Activated CD4-positive, alpha-beta T cell treated with anti-CD3 and anti-CD28 coated beads, Interleukin-2, Interleukin-4, amounts not matched to agents 100 ng/mL and 50 ng/mL, durations not matched to agents 16 hours and 8 hours (primary cell): ENCODE measurements around the gene CFD.
"Not testable (repeated sequence)": the region's sequence is repeated elsewhere in the genome, so short reads cannot be mapped to it uniquely, and the experiment has no call there.

ENCODE experiments used
- DNase-seq: peaks from one replicate; pipeline ENCODE4 v3.0.0-alpha.2; 2020; ENCODE audit warnings: low spot score

CFD gene

GRCh38 chr19:888581-889385 lies 29.3 kb downstream of the CFD start:
- DNase-seq, result no peak

GRCh38 chr19:889662-890295 lies 30.3 kb downstream of the CFD start:
- no peak for DNase-seq

GRCh38 chr19:890831-891230 lies 31.4 kb downstream of the CFD start:
- no peak for DNase-seq

DNA sequence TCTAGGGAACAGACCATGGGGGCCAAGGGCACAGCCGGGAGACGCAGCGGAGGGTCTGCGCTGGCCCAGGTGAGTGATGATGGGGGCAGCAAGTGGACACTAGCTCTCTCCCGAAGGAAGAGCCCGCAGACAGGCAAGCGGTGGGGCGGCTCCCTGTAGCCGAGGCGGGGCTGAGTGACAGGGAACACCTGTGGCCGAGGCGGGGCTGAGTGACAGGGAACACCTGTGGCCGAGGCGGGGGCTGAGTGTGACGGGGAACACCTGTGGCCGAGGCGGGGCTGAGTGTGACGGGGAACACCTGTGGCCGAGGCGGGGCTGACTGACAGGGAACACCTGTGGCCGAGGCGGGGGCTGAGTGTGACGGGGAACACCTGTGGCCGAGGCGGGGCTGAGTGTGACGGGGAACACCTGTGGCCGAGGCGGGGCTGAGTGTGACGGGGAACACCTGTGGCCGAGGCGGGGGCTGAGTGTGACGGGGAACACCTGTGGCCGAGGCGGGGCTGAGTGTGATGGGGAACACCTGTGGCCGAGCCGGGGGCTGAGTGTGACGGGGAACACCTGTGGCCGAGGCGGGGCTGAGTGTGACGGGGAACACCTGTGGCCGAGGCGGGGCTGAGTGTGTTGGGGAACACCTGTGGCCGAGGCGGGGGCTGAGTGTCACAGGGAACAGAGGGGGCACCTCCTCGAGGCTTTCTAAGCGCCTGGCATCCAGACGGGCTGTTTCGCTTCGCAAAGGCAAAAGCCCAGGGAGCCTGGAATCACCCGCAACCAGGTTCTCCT lies 32.1 kb downstream of the CFD start:
- not testable (repeated sequence) for DNase-seq

GRCh38 chr19:892243-892893 lies 32.9 kb downstream of the CFD start:
- no peak for DNase-seq

GRCh38 chr19:892894-893689 lies 33.6 kb downstream of the CFD start, which contains the start of the genes MED16 and RNU6-9:
TSS of gene MED16 (minus strand) at chr19:893187. CDS start at chr19:891131, 2,056 bp downstream.
TSS of gene RNU6-9 (plus strand) at chr19:893484.
- peak; percentile 90 for DNase-seq

GRCh38 chr19:896434-896833 lies 37.0 kb downstream of the CFD start:
- no peak for DNase-seq

GRCh38 chr19:896999-897398 lies 37.5 kb downstream of the CFD start:
- DNase-seq, result no peak

DNA sequence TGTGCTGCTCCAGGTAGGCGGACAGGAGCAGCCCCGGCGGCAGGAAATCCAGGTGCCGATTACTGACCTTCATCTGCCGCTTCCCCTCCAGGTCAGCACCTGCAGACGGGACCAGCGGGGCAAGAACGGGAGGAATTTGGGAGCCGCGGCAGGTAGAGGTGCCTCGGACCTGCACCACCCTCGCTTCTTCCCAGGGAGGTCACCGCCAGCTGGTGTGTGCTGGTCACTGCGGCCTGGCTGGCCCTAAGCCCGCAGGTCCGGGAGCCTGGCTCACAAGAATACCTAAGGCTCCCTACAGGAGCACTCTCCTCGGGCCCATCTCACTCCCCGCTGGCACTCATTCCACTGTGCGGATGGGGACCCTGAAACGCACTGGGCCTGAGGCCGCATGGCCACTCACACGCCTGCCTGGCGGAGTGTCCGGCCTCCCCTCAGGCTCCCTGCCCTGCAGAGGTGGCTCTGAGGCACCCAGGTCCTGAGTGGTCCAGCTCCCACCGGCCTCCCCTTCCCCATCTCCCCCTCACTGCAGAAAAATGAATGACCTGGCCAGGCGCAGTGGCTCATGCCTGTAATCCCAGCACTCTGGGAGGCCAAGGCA lies 38.1 kb downstream of the CFD start:
- DNase-seq, result no peak

DNA sequence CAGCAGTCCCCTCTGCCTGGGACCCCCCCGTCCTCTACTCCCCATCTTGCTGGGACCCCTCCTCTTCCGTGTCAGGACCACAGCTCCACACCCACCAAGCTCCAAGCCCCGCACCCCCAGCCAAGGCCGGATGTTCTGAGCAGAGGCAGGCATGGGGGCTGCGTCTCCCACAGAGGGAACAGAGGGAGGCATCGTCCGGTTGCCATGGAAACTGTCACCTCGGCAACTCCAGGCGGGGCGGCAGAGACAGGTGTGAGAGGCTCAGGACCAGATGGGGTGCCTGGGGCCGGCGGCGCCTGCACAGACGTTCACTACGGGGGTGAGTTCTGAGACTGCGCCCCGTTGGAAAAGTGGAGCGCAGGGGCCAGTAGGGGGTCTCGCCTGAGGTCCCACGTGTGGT lies 39.2 kb downstream of the CFD start:
- DNase-seq, result no peak

GRCh38 chr19:899336-900042 lies 40.0 kb downstream of the CFD start:
- no peak for DNase-seq

GRCh38 chr19:900043-900301 lies 40.5 kb downstream of the CFD start:
- no peak for DNase-seq

GRCh38 chr19:900302-901111 lies 41.0 kb downstream of the CFD start:
- DNase-seq, result no peak

- no peak for DNase-seq
Observed at GRCh38 chr19:901216-902092, 42.0 kb downstream of the CFD start.

- no peak for DNase-seq
Observed at GRCh38 chr19:902093-902370, 42.6 kb downstream of the CFD start.

DNA sequence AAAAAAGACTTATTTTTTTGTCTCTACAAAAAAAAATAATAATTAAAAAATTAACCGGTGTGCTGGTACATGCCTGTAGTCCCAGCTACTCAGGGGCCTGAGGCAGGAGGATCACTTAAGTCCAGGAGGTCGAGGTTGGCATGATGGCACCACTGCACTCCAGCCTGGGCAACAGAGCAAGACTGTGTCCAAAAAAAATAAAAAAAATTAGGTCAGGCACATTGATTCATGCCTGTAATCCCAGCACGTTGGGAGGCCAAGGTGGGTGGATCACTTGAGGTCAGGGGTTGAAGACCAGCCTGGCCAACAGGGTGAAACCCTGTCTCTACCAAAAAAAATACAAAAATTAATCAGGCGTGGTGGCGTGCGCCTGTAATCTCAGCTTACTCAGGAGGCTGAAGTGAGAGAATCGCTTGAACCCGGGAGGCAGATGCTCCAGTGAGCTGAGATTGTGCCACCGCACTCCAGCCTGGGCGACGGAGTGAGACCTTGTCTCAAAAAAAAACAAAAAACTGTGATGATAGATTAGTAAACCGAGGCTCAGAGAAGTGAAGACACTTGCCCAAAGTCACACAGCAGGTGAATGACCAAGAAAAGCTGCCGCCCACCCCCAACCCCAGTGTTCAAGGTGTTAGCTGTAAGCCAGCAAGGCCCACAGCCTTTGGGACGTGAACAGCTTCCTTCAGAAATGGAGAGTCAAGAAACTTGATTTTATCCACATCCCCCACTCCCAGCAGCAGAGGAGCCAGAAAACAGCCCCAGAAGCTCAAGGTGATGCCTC lies 43.2 kb downstream of the CFD start:
- DNase-seq, result no peak

DNA sequence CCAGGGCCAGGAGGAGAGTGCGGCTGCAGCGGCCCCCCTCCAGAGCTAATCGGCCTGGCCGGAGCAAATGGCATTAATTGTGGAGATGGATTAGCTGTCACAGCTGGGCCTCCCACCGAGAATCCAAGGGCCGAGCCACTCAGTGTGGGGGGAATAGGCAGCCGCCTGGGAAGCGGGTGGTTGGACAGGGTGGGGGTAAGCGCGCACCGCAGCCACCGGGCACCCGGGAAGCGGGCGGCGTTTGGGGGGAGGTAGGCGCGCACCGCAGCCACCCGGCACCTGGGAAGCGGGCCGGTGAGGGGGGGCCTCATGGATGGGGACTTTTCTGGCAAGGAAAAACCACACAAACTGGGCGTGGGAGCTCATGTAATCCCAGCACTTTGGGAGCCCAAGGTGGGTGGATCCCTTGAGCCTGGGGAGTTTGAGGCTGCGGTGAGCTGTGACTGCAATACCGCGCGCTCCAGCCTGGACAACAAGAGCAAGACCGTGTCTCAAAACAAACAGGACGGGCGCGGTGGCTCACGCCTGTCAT lies 43.9 kb downstream of the CFD start:
- no peak for DNase-seq

DNA sequence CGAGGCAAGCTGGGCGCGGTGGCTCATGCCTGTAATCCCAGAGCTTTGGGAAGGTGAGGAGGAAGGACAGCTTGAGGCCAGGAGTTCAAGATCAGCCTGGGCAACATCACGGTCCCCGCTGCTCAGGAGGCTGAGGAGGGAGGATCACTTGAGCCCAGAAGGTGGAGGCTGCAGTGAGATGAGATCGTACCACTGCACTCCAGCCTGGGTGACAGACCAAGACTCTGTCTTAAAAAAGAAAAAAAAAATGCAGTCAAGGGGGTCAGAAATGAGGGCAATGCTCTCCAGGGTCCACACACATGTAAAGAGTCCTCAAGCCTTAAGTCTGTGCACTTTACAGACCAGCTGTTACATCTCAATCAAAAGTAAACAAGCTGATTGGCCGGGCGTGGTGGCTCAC lies 45.1 kb downstream of the CFD start:
- DNase-seq, result no peak
